ENCODE measurements around the gene UGT8. TPM values are rescaled to one million over a fixed set of nuclear protein-coding genes. Genes with fewer than 3 reads are reported as not detected.

Gene UGT8
- total and polyA plus RNA-seq, 2 of the 8 experiments (the other 6 are each of a cell fraction or from before 2014, with no cell fraction given): 16.9 to 26.9 TPM

DNA sequence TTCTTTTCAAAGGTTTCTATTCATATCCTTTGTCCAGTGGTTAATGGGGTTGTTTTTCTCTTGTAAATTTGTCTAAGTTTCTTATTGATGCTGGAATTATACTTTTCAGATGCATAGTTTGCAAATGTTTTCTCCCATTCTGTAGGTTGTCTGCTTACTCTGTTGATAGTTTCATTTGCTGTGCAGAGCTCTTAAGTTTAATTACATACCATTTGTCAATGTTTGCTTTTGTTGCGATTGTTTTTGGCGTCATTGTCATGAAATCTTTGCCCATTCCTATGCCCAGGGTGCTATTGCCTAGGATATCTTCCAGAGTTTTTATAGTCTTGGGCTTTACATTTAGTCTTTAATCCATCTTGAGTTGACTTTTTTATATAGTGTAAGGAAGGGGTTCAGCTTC lies 21.2 kb upstream of the UGT8 start:
- no peak for FAIRE-seq
- WGBS, 2 experiments (ENCODE audit: extremely low coverage in 1 of 2, insufficient coverage in 1 of 2, insufficient read length in 1 of 2, insufficient replicate concordance in 2 of 2, low coverage in 1 of 2, low lambda C conversion rate in 2 of 2, missing lambda C conversion rate in 1 of 2): 96% methylated on average over 2 of the region's 2 CpGs; no CpG with 5 or more reads in 1 of the 2 experiments

More for the DNA sequence above, 21.2 kb upstream of the UGT8 start:
- no peak for DNase-seq (ENCODE audit: low read depth in 1 of 2, low spot score in 2 of 2)
- H2BK120ac ChIP-seq (replicated peaks; ENCODE audit: low read depth, low read length): no peak overlapping the region
- no peaks in the 10 kb centered on the region for H3K79me1 ChIP-seq (ENCODE audit: low read depth, low read length)
- POLR2A ChIA-PET (ENCODE audit: partially characterized antibody): no interaction called here
- CTCF ChIA-PET (ENCODE audit: partially characterized antibody): interaction anchor here (0.6 kb wide), 1 partner anchor 377 kb away, joined by 3 read pairs; no protein-coding TSS in a partner anchor
- H3K4ac ChIP-seq (replicated peaks; ENCODE audit: insufficient read length, low read depth, low read length): no peak overlapping the region
- no peak overlapping the region for H3K4me2 ChIP-seq (ENCODE audit: insufficient read depth in 1 of 2, low read depth in 2 of 2, low read length in 2 of 2)
- no peak overlapping the region for H2BK5ac ChIP-seq (ENCODE audit: low read depth, low read length)
- no peak overlapping the region for H3K14ac ChIP-seq (ENCODE audit: insufficient read length)
- H3K23me2 ChIP-seq (ENCODE audit: low read depth, low read length): no peaks in the 10 kb centered on the region
- no peak overlapping the region for H3K4me3 ChIP-seq (ENCODE audit: extremely low read depth in 1 of 4, insufficient read depth in 2 of 4, low read depth in 3 of 4, low read length in 4 of 4)
- H2AFZ ChIP-seq (ENCODE audit: low read length): no peak overlapping the region
- no peaks in the 10 kb centered on the region for H3K27me3 ChIP-seq (replicated peaks in 1 of 4; ENCODE audit: control insufficient read depth in 3 of 4, extremely low read depth in 1 of 4, insufficient read depth in 3 of 4, low read length in 3 of 4)
- no peak overlapping the region for H2BK12ac ChIP-seq (ENCODE audit: low read depth, low read length)
- H3K18ac ChIP-seq (ENCODE audit: extremely low read depth, low read length): no peak overlapping the region
- H3K9ac ChIP-seq (replicated peaks in 1 of 4; ENCODE audit: extremely low read depth in 1 of 4, low read depth in 3 of 4, low read length in 3 of 4): no peak overlapping the region
- no peaks in the 10 kb centered on the region for H3K4me1 ChIP-seq (replicated peaks in 1 of 4; ENCODE audit: control insufficient read depth in 3 of 4, insufficient read depth in 4 of 4, low read length in 3 of 4)
- no peak overlapping the region for H3K23ac ChIP-seq (ENCODE audit: insufficient read length)
- peaks cover 0 to 10% (median 1%) of the 10 kb centered on the region in 4 experiments; a peak in 3 of 8 replicates for H3K36me3 ChIP-seq (ENCODE audit: control insufficient read depth in 2 of 4, insufficient read depth in 4 of 4, low read length in 3 of 4)
- H3K79me2 ChIP-seq (ENCODE audit: control insufficient read depth in 1 of 2, insufficient read depth in 2 of 2, low read length in 2 of 2): no peaks in the 10 kb centered on the region
- H3K9me3 ChIP-seq (ENCODE audit: insufficient read depth in 2 of 2, low read depth in 1 of 2, low read length in 1 of 2): peaks cover 46 to 49% of the 10 kb centered on the region in 2 experiments
- H4K5ac ChIP-seq (ENCODE audit: insufficient read length, low read depth, low read length): no peak overlapping the region
- no peak overlapping the region for H2BK20ac ChIP-seq (ENCODE audit: low read length)
- H4K20me1 ChIP-seq (replicated peaks in 1 of 2; ENCODE audit: control insufficient read depth in 1 of 2, insufficient read depth in 2 of 2, low read length in 2 of 2): no peaks in the 10 kb centered on the region
- no peak overlapping the region for H4K91ac ChIP-seq (replicated peaks; ENCODE audit: insufficient read length, low read length)
- no peak overlapping the region for H2AK5ac ChIP-seq (ENCODE audit: low read depth, low read length)
- no peak overlapping the region for H2BK15ac ChIP-seq (ENCODE audit: low read length)
- H3K56ac ChIP-seq (replicated peaks; ENCODE audit: insufficient read length, low read depth, low read length): no peak overlapping the region
- H3K27ac ChIP-seq (ENCODE audit: low read depth, low read length): no peak overlapping the region
- no peak for TF ChIP-seq CBX8 (IDR thresholded peaks at IDR 0.05; ENCODE audit: borderline replicate concordance, low read depth, low read length)
- TF ChIP-seq BCL11A (IDR thresholded peaks at IDR 0.05; ENCODE audit: low read depth in 2 of 2, low read length in 2 of 2): no peak
- TF ChIP-seq SIN3A (conservative IDR thresholded peaks at IDR 0.05 in 1 of 2, IDR thresholded peaks at IDR 0.05 in 1 of 2; ENCODE audit: low read depth in 1 of 2, low read length in 2 of 2): no peak
- no peak for TF ChIP-seq POU5F1 (IDR thresholded peaks at IDR 0.05; ENCODE audit: low read depth, low read length)
- TF ChIP-seq SP1 (IDR thresholded peaks at IDR 0.05; ENCODE audit: low read depth, low read length): no peak
- TF ChIP-seq TCF12 (IDR thresholded peaks at IDR 0.05; ENCODE audit: low read depth, low read length): no peak
- no peak overlapping the region for H4K8ac ChIP-seq (ENCODE audit: extremely low read depth, insufficient read depth, low read length)

Measured in H1 (cell line).